ENCODE results near the gene CACNA1S.

The CACNA1S gene

DNA sequence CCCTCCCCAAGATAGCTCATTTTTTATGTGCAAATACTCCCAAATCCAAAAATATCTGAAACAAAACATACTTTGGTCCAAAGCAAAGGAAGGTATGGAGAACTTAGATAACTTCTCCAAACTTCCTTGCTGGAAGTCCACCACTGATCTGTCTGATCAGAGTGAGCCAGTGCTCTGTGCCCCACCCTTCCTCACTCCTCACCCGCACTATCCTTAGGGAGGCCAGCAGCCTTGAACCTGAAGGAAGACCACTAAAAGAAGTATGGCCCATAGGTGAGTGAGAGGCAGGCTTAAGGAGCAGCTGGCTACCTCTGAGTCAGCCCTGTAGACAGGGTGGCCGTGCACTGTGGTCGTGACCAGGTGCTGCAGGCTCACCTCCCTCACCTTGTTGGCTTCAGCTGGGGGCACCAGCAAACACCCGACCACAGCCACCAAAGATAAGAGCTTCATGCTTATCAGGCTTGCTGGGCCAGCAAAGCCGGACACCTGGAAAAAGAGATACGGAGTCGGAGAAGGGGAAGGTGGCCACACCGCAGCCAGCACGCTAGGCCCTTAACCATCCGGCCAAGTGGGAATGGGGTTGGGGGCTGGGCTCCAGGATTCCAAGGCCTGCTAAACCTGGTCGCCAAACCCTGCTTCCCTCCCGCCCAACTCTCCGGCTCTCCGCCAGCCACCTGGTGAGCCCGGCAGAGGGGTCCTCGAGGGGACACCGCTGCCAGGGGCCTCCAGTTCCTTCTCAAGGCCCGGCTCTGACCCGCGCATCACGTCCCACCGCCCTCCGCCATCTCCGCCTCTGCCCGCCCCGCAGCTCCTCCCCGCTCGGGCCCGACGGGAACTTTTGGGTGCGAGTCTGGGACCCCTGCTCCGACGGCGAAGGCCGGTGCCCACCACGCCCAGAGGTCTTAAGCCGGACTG is 41.5 kb upstream of the CACNA1S start:
- H3K4me3 ChIP-seq (ENCODE audit: low read depth, low read length), result peak overlapping the region; percentile 90
- no peaks in the 10 kb centered on the region for H3K27me3 ChIP-seq
- H3K36me3 ChIP-seq, result peaks cover 16% of the 10 kb centered on the region; the same call in 1 of the 2 replicates
- no peak for DNase-seq
- H3K4me1 ChIP-seq, result peaks cover 5% of the 10 kb centered on the region
- H3K9me3 ChIP-seq, result no peaks in the 10 kb centered on the region
- TF ChIP-seq, protein P1, sequence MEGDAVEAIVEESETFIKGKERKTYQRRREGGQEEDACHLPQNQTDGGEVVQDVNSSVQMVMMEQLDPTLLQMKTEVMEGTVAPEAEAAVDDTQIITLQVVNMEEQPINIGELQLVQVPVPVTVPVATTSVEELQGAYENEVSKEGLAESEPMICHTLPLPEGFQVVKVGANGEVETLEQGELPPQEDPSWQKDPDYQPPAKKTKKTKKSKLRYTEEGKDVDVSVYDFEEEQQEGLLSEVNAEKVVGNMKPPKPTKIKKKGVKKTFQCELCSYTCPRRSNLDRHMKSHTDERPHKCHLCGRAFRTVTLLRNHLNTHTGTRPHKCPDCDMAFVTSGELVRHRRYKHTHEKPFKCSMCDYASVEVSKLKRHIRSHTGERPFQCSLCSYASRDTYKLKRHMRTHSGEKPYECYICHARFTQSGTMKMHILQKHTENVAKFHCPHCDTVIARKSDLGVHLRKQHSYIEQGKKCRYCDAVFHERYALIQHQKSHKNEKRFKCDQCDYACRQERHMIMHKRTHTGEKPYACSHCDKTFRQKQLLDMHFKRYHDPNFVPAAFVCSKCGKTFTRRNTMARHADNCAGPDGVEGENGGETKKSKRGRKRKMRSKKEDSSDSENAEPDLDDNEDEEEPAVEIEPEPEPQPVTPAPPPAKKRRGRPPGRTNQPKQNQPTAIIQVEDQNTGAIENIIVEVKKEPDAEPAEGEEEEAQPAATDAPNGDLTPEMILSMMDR (IDR thresholded peaks at IDR 0.05; ENCODE audit: low read depth, low read length), result no peak

DNA sequence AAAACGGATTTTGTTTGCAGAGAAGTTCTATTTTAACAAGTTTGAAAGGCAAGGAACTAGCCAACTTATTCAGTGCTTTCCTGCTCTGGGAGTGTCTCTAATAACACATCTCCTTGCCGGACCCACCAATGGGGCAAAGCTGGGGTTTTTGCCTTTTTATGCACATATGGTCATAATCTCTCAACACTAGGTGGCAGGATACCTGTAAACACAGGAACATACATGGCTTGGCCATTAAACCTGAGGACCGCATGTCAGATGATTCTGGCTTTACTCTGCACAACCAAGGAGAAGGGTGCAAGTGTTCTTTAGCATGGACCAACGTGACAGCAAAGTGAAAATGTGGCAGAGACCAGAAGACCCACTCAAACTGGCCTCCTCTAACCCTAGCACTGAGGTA is 37.2 kb upstream of the CACNA1S start:
- H3K9me3 ChIP-seq, result no peaks in the 10 kb centered on the region
- TF ChIP-seq, protein P1 (IDR thresholded peaks at IDR 0.05; ENCODE audit: low read depth, low read length), result peak; percentile 68
- DNase-seq, result peak; percentile 34
- H3K4me3 ChIP-seq (ENCODE audit: low read depth, low read length), result no peak overlapping the region
- H3K27me3 ChIP-seq, result no peaks in the 10 kb centered on the region
- peaks cover 48% of the 10 kb centered on the region for H3K36me3 ChIP-seq
- H3K4me1 ChIP-seq, result no peaks in the 10 kb centered on the region

DNA sequence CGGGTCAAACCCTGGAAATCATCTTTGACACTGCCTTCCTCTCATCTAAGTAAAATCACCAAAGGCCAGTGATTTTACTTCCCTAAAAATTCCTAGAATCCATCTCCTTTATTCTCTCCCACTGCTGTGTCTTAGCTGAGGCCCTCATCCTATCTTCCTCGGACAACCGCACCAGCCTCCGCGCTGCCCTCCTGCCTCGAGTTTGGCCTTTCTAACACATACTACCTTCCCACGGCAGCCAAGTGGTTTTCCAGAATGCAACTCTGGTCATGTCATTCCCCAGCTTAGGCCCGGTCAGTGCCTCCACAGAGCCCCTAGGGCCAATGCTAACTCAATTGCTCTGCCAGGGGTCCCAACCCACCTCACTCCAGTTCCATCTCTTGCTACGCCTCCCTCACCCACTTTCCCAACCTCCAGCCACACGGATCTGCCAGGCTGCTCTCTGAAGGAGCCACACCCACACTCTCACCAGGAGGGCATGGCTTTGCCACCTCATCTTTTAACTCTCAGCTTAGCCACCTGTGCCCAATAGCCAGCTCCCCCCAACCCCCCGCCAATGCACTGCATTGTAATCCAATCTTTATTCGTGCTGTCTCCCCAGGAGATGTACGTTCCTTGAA is 35.3 kb upstream of the CACNA1S start:
- DNase-seq, result no peak
- Histone ChIP-seq H3K36me3 (peaks cover 66% of the 10 kb centered on the region), H3K9me3 (no peaks in the 10 kb centered on the region), H3K4me3 (ENCODE audit: low read depth, low read length) (no peak overlapping the region), H3K4me1 (no peaks in the 10 kb centered on the region), H3K27me3 (no peaks in the 10 kb centered on the region)
- TF ChIP-seq, protein P1 (IDR thresholded peaks at IDR 0.05; ENCODE audit: low read depth, low read length), result no peak

DNA sequence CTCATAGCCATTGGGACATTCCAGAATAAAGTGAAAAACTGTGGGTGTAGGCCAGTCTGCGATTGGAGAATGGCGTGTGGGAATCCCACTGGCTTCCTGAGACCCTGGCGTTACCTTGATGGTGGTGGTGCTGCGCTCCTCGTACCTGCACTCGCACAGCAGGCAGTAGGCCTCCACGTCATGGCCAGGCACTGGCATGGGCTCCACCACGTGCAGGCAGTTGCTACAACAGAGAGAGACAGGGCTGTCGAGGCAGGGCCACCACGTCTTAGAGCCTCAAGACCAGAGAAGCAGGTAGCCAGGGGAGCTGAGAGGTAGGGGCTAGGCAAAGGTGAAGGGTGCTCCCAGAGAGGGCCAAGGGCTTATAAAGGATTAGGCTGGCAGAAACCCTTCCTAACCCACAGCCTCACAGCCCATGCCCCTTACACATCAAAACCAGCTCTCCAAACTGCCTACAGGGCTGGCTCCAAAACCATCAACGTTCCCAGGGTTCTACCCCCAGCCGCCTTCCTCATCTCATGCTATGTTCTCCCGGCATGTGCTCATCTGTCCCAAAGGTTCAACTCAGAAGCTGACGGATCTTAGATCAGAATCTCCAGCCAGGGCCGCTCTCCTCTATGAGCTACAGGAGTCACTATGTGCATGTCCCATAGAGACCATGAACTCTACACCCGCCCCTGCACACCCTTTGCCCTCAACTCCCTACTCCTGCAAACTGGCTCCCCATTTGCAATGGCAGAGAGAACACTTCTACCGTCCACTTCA is 34.6 kb upstream of the CACNA1S start:
- H3K9me3 ChIP-seq, result no peaks in the 10 kb centered on the region
- DNase-seq, result no peak
- H3K4me1 ChIP-seq, result no peaks in the 10 kb centered on the region
- TF ChIP-seq, protein P1 (IDR thresholded peaks at IDR 0.05; ENCODE audit: low read depth, low read length), result no peak
- H3K27me3 ChIP-seq, result no peaks in the 10 kb centered on the region
- H3K36me3 ChIP-seq, result peaks cover 68% of the 10 kb centered on the region
- no peak overlapping the region for H3K4me3 ChIP-seq (ENCODE audit: low read depth, low read length)

DNA sequence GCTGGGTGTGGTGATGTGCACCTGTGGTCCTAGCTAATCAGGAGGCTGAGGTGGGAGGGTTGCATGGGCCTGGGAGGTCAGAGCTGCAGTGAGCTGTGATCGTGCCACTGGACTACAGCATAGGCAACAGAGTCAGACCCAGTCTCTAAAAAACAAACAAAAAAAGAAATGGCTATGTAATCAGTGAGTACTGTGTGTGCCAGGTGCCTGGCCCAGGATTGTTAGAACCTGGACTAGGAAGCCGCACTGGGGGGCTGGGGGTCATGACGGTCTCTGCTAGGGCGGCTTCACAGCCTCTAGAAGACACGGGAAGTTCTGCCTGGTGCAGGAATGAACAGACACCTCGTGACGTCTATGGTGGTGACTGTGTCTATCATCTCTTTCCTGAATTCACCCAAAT is 33.6 kb upstream of the CACNA1S start:
- peaks cover 67% of the 10 kb centered on the region for H3K36me3 ChIP-seq

More for the DNA sequence above, 33.6 kb upstream of the CACNA1S start:
- TF ChIP-seq, protein P1 (IDR thresholded peaks at IDR 0.05; ENCODE audit: low read depth, low read length), result no peak
- no peaks in the 10 kb centered on the region for H3K9me3 ChIP-seq
- H3K4me1 ChIP-seq, result no peaks in the 10 kb centered on the region
- no peak overlapping the region for H3K4me3 ChIP-seq (ENCODE audit: low read depth, low read length)
- DNase-seq, result no peak
- no peaks in the 10 kb centered on the region for H3K27me3 ChIP-seq

Data from BE2C (cell line).